Astrocyte of the spinal cord (primary cell): ENCODE data around the gene APPBP2.
"Not testable (repeated sequence)": the region's sequence is repeated elsewhere in the genome, so short reads cannot be mapped to it uniquely, and the experiment has no call there.

Experiments
- DNase-seq: peaks from one replicate; pipeline ENCODE4 v3.0.0; 2011; ENCODE audit warnings: low read depth, low spot score
- H3K4me3 ChIP-seq: 2 replicates; pipeline ENCODE4 v1.5.1; 2011; ENCODE audit warnings: low read depth, mild to moderate bottlenecking, low read length, moderate library complexity
- in situ Hi-C: cut with HindIII; loops from 2 replicates; pipeline ENCODE4 v1.10.0; 2017; ENCODE audit warnings: low sequenced_read_pairs
- TF ChIP-seq, protein P1 (sequence below): IDR thresholded peaks from 2 replicates; pipeline ENCODE4 v1.5.1; 2012; ENCODE audit warnings: low read depth, mild to moderate bottlenecking, low read length, inconsistent platforms

The APPBP2 gene

DNA sequence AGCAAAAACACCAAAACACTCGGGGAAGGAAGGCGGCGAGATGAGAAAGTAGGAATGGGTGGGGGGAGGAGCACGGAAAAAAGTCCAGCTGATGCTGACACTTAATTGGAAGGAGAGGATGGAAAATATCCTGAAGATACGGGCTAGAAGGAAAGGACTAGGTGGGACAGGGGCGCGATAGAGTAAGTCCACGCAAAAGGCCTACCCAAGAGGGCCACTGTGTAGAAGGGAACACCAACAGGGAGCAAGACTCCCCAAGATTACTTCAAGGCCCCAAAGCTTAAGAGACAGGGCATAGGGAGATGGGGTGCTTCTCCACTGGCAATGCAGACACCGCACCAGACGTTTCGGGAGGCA, 736 bp downstream of the APPBP2 start:
- peak; percentile 15 for DNase-seq
- TF ChIP-seq, protein P1, sequence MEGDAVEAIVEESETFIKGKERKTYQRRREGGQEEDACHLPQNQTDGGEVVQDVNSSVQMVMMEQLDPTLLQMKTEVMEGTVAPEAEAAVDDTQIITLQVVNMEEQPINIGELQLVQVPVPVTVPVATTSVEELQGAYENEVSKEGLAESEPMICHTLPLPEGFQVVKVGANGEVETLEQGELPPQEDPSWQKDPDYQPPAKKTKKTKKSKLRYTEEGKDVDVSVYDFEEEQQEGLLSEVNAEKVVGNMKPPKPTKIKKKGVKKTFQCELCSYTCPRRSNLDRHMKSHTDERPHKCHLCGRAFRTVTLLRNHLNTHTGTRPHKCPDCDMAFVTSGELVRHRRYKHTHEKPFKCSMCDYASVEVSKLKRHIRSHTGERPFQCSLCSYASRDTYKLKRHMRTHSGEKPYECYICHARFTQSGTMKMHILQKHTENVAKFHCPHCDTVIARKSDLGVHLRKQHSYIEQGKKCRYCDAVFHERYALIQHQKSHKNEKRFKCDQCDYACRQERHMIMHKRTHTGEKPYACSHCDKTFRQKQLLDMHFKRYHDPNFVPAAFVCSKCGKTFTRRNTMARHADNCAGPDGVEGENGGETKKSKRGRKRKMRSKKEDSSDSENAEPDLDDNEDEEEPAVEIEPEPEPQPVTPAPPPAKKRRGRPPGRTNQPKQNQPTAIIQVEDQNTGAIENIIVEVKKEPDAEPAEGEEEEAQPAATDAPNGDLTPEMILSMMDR, result no peak
- H3K4me3 ChIP-seq, result peak overlapping the region; percentile 100
- in situ Hi-C loops, result no loop called here

- in situ Hi-C loops, result no loop called here
- peak overlapping the region; percentile 100 for H3K4me3 ChIP-seq
- TF ChIP-seq, protein P1, result no peak
- peak; percentile 17 for DNase-seq
Observed at GRCh38 chr17:60524463-60525327, 1.3 kb downstream of the APPBP2 start.

- in situ Hi-C loops, result no loop called here
- TF ChIP-seq, protein P1, result no peak
- H3K4me3 ChIP-seq, result peak overlapping the region; percentile 100
- DNase-seq, result no peak
Observed at GRCh38 chr17:60523822-60524221, 2.2 kb downstream of the APPBP2 start.

GRCh38 chr17:60522889-60523626, 3.0 kb downstream of the APPBP2 start:
- in situ Hi-C loops, result no loop called here
- no peak overlapping the region for H3K4me3 ChIP-seq
- no peak for DNase-seq
- TF ChIP-seq, protein P1, result no peak

GRCh38 chr17:60519795-60520194, 6.2 kb downstream of the APPBP2 start:
- in situ Hi-C loops, result no loop called here
- no peak for DNase-seq
- no peak overlapping the region for H3K4me3 ChIP-seq
- TF ChIP-seq, protein P1, result no peak

DNA sequence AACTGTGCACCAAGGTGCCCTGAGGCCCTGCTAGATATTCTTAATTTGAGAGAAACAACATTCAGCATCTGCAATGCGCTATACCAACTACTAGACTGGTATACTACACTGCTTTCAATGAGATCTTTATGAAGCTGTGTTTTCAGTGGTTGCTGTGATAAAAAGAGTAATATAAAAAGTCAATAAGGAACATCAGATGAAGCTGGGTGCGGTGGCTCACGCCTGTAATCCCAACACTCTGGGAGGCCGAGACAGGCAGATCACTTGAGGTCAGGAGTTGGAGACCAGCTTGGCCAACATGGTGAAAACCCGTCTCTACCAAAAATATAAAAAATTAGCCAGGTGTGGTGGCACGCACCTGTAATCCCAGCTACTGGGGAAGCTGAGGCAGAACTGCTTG, 10.4 kb downstream of the APPBP2 start:
- in situ Hi-C loops, DNase-seq: not testable (repeated sequence)

DNA sequence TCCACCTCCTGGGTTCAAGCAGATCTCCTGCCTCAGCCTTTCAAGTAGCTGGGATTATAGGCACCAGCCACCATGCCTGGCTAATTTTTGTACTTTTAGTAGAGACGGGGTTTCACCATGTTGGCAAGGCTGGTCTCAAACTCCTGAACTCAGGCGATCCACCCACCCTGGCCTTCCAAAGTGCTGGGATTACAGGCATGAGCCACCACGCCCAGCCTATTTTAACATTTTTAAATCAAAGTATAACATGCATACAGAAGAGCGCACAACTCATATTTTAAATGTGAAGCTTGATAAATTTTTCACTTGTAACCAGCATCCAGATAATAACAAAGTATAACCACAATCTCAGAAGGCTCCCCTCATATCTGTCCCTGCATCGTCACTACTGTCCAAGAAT, 10.8 kb downstream of the APPBP2 start:
- DNase-seq, H3K4me3 ChIP-seq, in situ Hi-C loops: not testable (repeated sequence)

More for the DNA sequence above, 10.4 kb downstream of the APPBP2 start:
- H3K4me3 ChIP-seq, result not testable (repeated sequence)
